MV-4-11 (cell line): ENCODE measurements around the gene CRYBG2.
"Not testable (repeated sequence)": the region's sequence is repeated elsewhere in the genome, so short reads cannot be mapped to it uniquely, and the experiment has no call there.

Source experiments
- DNase-seq: peaks from one replicate; lab custom pipeline; 2025; lab: John Stamatoyannopoulos, UW

CRYBG2 gene

GRCh38 chr1:26350701-26351589 lies 3.0 kb downstream of the CRYBG2 start:
- DNase-seq: no peak

- DNase-seq: no peak
Observed at GRCh38 chr1:26350343-26350700, 3.6 kb downstream of the CRYBG2 start.

DNA sequence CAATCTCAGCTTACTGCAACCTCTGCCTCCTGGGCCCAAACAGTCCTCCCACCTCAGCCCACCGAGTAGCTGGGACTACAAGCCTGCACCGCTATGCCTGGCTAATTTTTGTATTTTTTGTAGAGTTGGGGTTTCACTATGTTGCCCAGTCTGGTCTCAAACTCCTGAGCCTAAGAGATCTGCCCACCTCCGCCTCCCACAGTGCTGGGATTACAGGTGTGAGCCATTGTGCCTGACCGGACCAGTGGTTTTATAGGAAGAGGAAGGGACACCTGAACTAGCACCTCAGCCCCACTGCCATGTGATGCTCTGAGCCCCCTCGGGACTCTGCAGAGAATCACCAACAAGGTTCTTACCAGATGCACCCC lies 4.1 kb downstream of the CRYBG2 start:
- DNase-seq: no peak

- DNase-seq: no peak
Observed at GRCh38 chr1:26349188-26349876, 4.6 kb downstream of the CRYBG2 start.

GRCh38 chr1:26346274-26347033 lies 7.5 kb downstream of the CRYBG2 start:
- peak; percentile 32 for DNase-seq

GRCh38 chr1:26345718-26346117 lies 8.2 kb downstream of the CRYBG2 start:
- no peak for DNase-seq

GRCh38 chr1:26344147-26344920 lies 9.6 kb downstream of the CRYBG2 start:
- DNase-seq: no peak

GRCh38 chr1:26340047-26340481 lies 13.9 kb downstream of the CRYBG2 start:
- no peak for DNase-seq

- no peak for DNase-seq
Observed at GRCh38 chr1:26338670-26339069, 15.3 kb downstream of the CRYBG2 start.

- DNase-seq: no peak
Observed at GRCh38 chr1:26337625-26338024, 16.3 kb downstream of the CRYBG2 start.

GRCh38 chr1:26337206-26337535 lies 16.8 kb downstream of the CRYBG2 start:
- no peak for DNase-seq

DNA sequence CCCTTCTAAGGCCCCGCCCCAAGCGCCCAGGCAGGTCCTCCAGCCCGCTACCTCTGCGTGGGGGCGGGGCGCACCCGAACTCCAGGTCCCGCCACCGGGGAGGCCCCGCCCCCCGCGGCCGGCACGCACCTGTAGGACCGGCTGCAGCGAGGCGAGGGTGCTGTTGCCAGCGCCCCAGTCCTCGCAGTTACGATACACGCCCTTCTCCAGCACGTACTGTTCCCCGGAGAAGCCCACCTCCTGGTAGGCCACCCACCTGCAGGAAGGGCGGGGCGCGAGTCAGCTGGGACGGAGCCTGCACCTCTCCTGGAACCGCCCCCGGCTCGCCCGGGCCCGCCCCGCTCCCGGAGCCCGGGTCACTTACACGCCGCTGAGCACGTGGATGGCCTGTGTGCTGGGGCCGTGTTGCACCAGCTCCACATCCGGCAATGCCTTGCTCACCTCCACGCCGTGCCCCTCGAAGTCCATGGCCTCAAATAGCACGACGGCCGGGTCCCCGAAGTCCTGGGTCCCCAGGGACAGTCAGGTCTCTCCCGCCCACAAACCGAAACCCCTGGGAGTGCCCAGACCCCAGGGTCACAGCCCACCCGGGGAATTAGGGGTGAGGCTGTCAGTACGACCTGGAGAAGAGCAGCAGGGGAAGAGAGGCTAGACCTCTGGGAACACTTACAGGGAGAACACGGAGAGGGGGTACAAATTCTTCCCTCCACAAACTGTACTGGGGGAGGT lies 17.3 kb downstream of the CRYBG2 start:
- no peak for DNase-seq

DNA sequence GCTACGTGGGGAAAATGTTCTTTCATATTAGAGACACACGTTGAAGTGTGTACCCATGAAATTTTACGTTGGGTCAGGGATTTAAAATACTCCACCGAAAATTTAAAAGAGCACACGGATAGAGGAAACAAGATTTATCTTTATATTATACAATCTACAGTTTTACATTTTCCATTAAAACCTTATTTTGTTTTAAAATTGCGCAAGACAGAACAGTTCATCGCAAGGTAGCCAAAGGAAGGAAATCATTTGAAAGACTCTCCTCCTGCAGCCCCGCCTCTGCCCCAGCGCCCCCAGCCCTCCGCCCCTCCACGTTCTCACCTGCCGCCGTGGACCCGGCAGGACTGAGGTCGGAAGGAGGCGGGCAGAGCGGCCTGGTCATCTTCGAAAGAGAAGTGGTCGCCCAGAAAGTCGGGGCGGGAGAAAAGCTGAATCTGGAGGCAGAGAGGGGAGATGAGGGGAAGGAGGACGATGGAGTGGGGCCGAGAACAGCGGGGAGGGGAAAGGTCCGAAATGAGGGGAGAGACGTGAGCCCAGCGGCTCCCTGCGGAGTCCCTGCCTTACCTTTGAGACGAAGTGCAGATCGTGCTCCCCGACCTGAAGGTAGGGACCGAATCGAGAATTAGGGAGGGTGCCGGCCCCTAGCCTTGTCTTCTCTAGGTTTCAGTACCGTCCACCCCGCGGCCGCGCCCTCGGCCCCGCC lies 18.0 kb downstream of the CRYBG2 start:
- DNase-seq: no peak

DNA sequence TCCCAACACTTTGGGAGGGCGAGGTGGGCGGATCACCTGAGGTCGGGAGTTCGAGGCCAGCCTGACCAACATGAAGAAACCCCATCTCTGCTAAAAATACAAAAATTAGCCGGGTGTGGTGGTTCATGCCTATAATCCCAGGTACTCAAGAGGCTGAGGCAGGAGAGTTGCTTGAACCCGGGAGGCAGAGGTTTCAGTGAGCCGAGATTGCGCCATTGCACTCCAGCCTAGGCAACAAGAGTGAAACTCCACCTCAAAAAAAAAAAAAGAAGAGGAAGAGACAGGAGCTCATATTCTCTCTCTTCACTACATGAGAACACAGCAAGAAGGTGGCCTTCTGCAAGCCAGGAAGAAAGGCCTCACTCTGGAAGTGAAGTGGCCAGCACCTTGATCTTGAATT lies 20.6 kb downstream of the CRYBG2 start:
- peak; percentile 33 for DNase-seq

- no peak for DNase-seq
Observed at GRCh38 chr1:26330276-26330675, 23.7 kb downstream of the CRYBG2 start.

DNA sequence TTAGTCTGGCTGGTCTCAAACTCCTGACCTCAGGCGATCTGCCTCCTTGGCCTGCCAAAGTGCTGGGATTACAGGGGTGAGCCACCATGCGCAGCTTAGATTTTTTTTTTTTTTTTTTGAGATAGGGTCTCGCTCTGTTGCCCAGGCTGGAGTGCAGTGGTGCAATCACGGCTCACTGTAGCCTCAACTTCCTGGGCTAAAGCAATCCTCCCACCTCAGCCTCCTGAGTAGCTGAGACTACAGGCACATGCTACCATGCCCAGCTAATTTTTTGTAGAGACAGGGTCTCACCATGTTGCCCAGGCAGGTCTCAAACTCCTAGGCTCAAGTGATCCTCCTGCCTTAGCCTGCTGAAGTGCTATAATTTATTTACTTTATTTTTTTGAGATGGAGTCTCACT lies 24.6 kb downstream of the CRYBG2 start:
- DNase-seq: not testable (repeated sequence)

DNA sequence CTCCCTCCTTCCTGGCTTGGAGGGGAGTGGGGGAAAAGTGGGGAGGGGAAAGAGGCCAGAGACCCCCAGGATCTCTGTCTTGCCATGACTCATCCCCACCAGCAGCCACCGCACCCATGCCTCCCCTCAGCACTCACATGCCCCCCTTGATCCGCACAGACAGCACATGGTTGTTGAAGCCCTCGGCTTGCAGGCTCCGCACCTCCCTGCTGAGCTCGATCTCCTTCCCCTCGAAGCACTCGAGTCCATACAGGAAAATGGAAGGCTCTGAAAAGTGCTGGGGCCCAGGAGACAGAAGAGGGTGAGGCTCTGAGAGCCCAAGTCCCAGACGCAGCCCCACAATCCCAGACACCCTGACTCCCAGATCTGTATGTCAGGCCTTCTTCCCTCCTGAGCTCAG lies 25.3 kb downstream of the CRYBG2 start:
- DNase-seq: no peak

DNA sequence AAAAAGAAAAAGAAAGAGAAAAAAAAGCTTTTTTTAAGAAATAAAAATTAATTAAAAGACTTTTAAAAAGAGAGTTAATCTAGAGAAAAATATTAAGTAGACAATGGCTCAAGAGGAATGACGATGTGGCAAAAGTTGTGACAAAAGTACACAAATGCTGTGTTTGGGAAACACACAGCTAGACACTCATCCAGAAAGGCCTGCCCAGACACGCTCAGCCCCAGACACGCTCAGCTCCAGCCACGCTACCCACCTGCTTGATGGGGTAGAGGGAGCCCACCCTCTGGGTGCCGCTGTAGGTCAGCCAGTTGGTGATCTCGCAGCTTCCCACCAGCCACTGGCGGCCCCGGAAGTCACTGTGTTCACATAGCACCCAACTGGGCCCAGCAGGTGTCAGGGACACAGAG lies 26.0 kb downstream of the CRYBG2 start:
- no peak for DNase-seq

DNA sequence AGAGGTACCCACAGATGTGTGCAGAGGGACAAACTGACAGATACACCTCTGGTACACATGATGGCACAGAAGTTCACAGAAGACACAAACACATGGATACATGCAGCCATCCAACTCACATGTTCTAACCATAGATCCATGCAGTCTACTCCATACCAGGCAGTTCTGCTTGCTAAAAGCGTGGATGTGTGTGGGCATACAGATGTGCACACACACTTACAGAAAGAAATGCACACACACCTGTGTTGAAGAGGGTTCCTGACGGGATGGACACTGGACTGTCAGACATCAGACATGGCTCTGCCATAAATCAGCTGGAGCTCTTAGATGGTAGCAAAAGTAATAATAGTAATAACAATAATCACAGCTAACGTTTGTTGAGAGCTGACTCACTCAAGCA lies 29.4 kb downstream of the CRYBG2 start:
- no peak for DNase-seq

DNA sequence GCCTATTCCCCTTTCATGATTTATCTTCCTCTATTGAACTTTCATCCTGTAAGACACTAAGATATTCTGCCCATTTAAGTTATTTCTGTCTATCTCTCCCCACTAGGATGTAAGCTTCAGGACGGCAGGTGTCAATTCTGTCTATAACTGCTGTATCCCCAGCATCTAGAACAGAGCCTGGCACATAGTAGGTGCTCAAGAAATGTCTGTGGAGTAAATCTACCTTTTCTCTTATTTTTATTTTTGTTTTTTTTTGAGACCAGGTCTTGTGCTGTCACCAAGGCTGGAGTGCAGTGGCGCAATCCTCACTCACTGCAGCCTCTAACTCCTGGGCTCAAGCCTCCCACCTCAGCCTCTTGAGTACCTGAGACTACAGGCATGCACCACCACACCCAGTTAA lies 30.5 kb downstream of the CRYBG2 start:
- no peak for DNase-seq

DNA sequence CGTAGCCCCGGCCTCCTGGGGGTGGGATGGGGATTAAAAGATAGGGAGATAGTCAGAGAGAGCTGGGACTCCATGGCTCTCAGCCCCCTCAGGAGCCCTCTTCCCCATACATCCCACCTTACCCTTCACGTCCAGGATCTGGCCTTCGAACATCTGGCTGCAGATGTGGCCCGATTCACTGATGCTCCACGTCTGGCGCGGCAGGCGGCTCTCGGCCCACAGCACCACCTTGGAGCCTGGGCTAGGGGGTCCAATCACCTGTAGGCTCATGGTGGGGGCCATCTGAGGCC lies 31.9 kb downstream of the CRYBG2 start:
- DNase-seq: no peak
